ENCODE data around the gene CLNK. TPM values are rescaled to one million over a fixed set of nuclear protein-coding genes. Genes with fewer than 3 reads are reported as not detected.

CLNK gene
- total and polyA plus RNA-seq, 2 of the 13 experiments (the other 11 are each of a cell fraction or from before 2014, with no cell fraction given), result not detected

DNA sequence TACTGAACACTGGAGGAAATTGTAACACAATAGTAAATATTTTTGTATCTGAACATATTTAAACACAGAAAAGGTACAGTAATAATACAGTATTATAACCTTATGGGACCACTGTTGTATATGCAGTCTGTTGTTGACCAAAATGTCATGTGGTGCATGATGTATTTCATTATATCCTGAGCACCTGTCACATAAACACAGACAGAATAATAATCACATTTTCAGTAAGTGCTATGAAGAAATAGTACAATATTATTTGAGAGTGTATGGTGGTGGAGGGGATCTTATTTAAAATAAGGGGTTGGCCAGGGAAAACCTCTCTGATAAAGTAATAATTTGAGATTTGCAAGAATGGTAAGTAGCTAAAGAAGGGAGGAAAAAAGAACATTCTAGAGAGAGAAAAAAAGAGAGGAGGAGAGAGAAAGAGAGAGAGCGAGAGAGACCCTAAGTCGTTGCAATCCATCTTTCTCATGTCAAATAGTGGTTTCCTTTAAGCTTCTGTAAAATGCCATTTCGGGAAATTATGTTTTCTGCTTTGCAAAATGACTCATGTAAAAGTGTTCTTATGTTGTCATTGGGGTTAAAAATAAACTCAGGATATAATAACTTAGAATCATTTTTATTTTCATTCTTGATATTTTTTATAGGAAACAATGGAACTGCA lies 19.3 kb upstream of the CLNK start:
- H3K9ac ChIP-seq (ENCODE audit: insufficient read depth, low read depth, low read length), result no peak overlapping the region
- FAIRE-seq, result no peak
- POLR2A ChIA-PET, result no interaction called here
- H4K20me1 ChIP-seq (ENCODE audit: insufficient read depth, low read length), result no peaks in the 10 kb centered on the region
- CTCF ChIA-PET (ENCODE audit: low intra/inter-chr PET ratio, low total read pairs), result no interaction called here
- intact Hi-C loops (cut with micrococcal nuclease; ENCODE audit: unreplicated experiment) (no loop called here), in situ Hi-C loops (cut with HindIII; ENCODE audit: extremely low pct_ligation_motif_present, low pct_unique_long_range_greater_than_20kb) (no loop called here)
- no peak overlapping the region for H3K27ac ChIP-seq (ENCODE audit: extremely low read length, insufficient read depth, low read length)
- no peaks in the 10 kb centered on the region for H3K27me3 ChIP-seq (ENCODE audit: control insufficient read depth in 1 of 2, insufficient read depth in 2 of 2, low read length in 2 of 2)
- no peak overlapping the region for H3K4me2 ChIP-seq (ENCODE audit: low read depth, low read length)
- no peaks in the 10 kb centered on the region for H3K4me1 ChIP-seq (ENCODE audit: insufficient read depth, low read length)
- H3K79me2 ChIP-seq (ENCODE audit: insufficient read depth, low read length), result no peaks in the 10 kb centered on the region
- no peak overlapping the region for H3K4me3 ChIP-seq (replicated peaks in 1 of 3; ENCODE audit: insufficient read depth in 1 of 3, low read depth in 2 of 3, low read length in 3 of 3)
- 3% methylated on average over 3 of the region's 3 CpGs for WGBS (ENCODE audit: low lambda C conversion rate)
- no peak for DNase-seq (ENCODE audit: low spot score)
- H2AFZ ChIP-seq (ENCODE audit: low read length), result no peak overlapping the region
- ATAC-seq, result no peak
- TF ChIP-seq KDM5A (IDR thresholded peaks at IDR 0.05; ENCODE audit: borderline replicate concordance, low read length) (no peak), RAD51 (IDR thresholded peaks at IDR 0.05; ENCODE audit: borderline replicate concordance) (no peak), ZNF3 (CRISPR knock-in tag; IDR thresholded peaks at IDR 0.05) (no peak), MLLT10 (CRISPR knock-in tag; IDR thresholded peaks at IDR 0.05) (no peak), MIER3 (CRISPR knock-in tag; IDR thresholded peaks at IDR 0.05; ENCODE audit: borderline replicate concordance) (no peak)
- TF ChIP-seq, protein P1, sequence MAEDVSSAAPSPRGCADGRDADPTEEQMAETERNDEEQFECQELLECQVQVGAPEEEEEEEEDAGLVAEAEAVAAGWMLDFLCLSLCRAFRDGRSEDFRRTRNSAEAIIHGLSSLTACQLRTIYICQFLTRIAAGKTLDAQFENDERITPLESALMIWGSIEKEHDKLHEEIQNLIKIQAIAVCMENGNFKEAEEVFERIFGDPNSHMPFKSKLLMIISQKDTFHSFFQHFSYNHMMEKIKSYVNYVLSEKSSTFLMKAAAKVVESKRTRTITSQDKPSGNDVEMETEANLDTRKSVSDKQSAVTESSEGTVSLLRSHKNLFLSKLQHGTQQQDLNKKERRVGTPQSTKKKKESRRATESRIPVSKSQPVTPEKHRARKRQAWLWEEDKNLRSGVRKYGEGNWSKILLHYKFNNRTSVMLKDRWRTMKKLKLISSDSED (CRISPR knock-in tag; IDR thresholded peaks at IDR 0.05), result no peak
- TF ChIP-seq, protein P2, sequence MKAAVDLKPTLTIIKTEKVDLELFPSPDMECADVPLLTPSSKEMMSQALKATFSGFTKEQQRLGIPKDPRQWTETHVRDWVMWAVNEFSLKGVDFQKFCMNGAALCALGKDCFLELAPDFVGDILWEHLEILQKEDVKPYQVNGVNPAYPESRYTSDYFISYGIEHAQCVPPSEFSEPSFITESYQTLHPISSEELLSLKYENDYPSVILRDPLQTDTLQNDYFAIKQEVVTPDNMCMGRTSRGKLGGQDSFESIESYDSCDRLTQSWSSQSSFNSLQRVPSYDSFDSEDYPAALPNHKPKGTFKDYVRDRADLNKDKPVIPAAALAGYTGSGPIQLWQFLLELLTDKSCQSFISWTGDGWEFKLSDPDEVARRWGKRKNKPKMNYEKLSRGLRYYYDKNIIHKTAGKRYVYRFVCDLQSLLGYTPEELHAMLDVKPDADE (CRISPR knock-in tag; IDR thresholded peaks at IDR 0.05), result no peak
- TF ChIP-seq, protein P3, sequence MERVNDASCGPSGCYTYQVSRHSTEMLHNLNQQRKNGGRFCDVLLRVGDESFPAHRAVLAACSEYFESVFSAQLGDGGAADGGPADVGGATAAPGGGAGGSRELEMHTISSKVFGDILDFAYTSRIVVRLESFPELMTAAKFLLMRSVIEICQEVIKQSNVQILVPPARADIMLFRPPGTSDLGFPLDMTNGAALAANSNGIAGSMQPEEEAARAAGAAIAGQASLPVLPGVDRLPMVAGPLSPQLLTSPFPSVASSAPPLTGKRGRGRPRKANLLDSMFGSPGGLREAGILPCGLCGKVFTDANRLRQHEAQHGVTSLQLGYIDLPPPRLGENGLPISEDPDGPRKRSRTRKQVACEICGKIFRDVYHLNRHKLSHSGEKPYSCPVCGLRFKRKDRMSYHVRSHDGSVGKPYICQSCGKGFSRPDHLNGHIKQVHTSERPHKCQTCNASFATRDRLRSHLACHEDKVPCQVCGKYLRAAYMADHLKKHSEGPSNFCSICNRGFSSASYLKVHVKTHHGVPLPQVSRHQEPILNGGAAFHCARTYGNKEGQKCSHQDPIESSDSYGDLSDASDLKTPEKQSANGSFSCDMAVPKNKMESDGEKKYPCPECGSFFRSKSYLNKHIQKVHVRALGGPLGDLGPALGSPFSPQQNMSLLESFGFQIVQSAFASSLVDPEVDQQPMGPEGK (CRISPR knock-in tag; IDR thresholded peaks at IDR 0.05), result no peak
- H3K9me3 ChIP-seq (ENCODE audit: low read length), result no peaks in the 10 kb centered on the region
- H3K36me3 ChIP-seq (replicated peaks in 1 of 2; ENCODE audit: control insufficient read depth in 1 of 2, insufficient read depth in 2 of 2, low read length in 2 of 2), result no peaks in the 10 kb centered on the region
- no TSS peak for BruUV-seq (replicated peaks)
